ENCODE data around the gene VWA7.

GRCh38 chr6:31729979-31730630, 47.0 kb downstream of the VWA7 start:
- TF ChIP-seq GATA2 (IDR thresholded peaks at IDR 0.05; ENCODE audit: low read depth, low read length) (no peak), GATA3 (IDR thresholded peaks at IDR 0.05; ENCODE audit: low read depth, low read length) (no peak)

Measured in SH-SY5Y (cell line).